Stimulated activated naive CD8-positive, alpha-beta T cell treated with anti-CD3 and anti-CD28 coated beads, Interleukin-15, Interleukin-2, amounts not matched to agents 100 ng/mL and 50 ng/mL, for 24 hours (primary cell): ENCODE data around the gene CTCFL.
A peak's percentile ranks its signal among the peaks of the same experiment; 100 is the strongest.

Source experiments
- H3K27ac Mint-ChIP-seq: one replicate; pipeline ENCODE4 v1.8.0; 2021; ENCODE audit warnings: mild to moderate bottlenecking, mixed read lengths
- H3K27me3 Mint-ChIP-seq: one replicate; pipeline ENCODE4 v1.8.0; 2021; ENCODE audit warnings: mixed read lengths
- H3K36me3 Mint-ChIP-seq: one replicate; pipeline ENCODE4 v1.8.0; 2021; ENCODE audit warnings: low read depth, mixed read lengths
- H3K4me1 Mint-ChIP-seq: one replicate; pipeline ENCODE4 v1.8.0; 2021; ENCODE audit warnings: low read depth, mixed read lengths
- H3K4me3 Mint-ChIP-seq: one replicate; pipeline ENCODE4 v1.8.0; 2021; ENCODE audit warnings: mild to moderate bottlenecking, mixed read lengths
- H3K9me3 Mint-ChIP-seq: one replicate; pipeline ENCODE4 v1.8.0; 2021; ENCODE audit warnings: mixed read lengths

CTCFL gene

DNA sequence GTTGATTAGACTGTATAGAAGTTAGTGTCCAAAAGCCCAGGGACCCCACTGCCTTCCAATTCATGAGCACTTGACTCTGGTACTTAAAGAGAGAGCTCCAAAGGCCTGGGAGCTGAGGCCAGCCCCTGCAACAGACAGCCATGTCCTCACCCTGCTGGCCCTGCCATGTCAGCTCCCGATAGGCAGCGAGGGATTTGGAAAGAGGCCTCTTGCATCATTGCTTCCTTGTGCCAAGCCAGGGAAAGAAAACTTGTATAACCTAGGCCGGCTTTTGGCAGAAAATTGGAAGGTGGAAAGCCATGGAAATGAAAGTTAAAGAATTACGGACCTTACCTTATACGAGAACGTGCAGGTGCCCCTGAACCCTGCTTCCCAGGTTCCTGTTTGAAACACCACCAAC lies 27.5 kb upstream of the CTCFL start:
- H3K4me1 Mint-ChIP-seq = no peaks in the 10 kb centered on the region
- peaks cover 23% of the 10 kb centered on the region for H3K27me3 Mint-ChIP-seq
- H3K27ac Mint-ChIP-seq = no peak overlapping the region
- no peaks in the 10 kb centered on the region for H3K36me3 Mint-ChIP-seq
- no peak overlapping the region for H3K4me3 Mint-ChIP-seq
- no peaks in the 10 kb centered on the region for H3K9me3 Mint-ChIP-seq

DNA sequence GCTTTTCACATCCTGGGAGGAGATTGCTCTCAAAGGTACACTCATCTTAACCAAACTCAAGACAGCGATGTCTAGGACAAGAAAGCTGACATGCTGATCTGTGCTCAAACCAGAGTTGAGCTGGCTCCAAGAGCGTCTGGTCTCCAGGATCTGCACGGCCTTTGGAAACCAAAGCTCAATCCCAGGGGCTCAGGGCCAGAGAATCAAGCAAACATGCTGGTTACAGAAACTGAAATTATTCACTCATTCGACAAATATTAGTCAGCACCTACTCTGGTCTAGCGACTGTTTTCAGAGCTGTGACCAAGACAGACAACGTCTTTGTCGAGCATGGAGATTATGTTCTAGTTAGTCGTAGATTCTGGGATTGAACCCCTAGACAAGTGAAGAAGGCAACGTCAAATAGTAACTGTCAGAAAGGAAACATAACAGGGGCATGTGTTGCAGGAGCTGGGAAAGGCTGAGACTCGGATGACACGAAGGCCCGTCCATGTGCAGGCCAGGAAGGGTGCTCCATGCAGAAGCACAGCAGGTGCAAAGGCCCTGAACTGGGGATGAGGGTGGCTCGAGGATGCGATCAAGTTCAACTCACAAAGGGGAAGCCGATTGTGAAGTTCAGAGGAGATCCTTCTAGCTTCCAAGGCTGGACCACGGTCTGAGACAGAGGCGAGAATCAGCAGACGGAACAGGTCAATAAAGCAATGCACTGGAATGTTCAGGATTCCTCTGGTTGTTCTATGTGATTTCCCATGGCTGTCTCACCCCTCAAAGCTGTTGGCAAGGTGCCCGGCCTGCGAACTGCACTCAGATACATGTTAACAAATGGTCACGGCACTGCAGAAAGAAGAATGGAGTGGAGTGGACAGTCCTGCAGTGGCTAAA lies 23.5 kb upstream of the CTCFL start:
- Mint-ChIP-seq H3K27ac (no peak overlapping the region), H3K9me3 (no peaks in the 10 kb centered on the region), H3K36me3 (no peaks in the 10 kb centered on the region), H3K4me3 (no peak overlapping the region), H3K4me1 (peaks cover 22% of the 10 kb centered on the region), H3K27me3 (peaks cover 11% of the 10 kb centered on the region)

DNA sequence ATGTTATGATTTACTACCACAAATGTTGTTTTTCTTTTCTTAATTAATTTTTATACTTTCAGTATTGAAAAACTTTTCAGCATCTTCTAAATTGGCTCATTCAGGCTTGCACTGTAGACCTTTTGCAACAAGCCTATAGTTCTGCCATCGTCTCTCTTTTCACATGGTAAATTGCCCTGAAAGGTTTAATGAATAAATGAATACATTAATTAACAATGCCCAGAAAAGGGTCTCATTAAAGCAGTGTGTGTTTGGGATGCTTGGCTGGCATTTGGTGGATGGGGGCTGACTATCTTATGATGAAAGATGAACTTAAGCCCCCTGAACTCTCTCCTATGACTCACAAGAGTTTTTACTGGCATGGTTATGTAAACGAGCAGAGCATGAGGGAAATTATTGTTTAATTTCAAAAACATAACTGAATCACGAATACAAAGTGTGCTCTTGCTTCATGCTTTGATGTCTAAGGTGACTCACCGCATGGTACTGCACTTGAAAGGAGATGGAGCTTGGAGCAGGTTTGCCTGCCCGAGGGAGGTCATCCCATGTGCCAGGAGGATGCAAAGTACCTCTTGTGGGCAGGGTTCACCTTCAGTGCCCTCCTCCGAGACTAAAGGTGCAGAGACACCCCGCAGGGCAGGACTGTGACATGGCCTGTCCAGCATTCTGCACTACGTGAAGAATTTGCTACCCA lies 22.2 kb upstream of the CTCFL start:
- Mint-ChIP-seq H3K36me3 (no peaks in the 10 kb centered on the region), H3K27me3 (peaks cover 17% of the 10 kb centered on the region), H3K4me1 (peaks cover 22% of the 10 kb centered on the region), H3K9me3 (no peaks in the 10 kb centered on the region), H3K4me3 (no peak overlapping the region), H3K27ac (no peak overlapping the region)

DNA sequence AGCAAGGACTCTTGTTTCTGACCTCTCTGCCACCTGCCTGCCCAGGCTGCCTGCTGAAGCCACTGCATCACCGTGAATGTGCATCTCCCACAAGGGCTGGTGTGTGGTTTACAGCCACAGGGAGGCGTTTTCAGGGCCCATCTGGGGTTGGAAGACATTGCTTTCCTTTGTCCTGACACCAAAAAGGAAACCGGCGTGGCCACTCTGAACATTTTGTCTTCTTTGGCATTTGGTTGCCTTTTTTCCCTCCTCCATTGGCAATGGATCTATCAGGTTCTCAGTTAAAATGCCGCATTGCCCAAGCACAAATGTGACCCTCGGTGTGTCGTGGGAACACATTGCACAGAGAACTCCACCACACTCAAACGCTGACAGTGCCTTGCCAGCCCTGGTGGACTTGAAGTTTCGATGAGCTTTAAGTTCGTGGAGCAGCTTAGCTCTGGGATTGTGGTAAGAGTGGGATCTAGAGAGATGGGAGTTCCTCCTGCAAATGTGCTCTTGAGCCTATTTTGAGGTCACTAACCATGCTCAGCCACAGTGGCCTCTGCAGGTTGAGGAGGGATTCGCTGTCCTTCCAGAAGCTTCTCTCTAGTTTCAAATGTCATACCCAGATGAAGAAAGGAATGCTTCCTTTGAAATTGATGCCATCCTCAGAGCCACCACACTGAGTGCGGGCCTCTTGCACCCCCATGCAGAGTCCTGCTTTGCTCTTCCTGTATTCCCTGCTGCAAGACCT lies 21.2 kb upstream of the CTCFL start:
- Mint-ChIP-seq H3K4me1 (peaks cover 22% of the 10 kb centered on the region), H3K27me3 (peaks cover 17% of the 10 kb centered on the region), H3K9me3 (no peaks in the 10 kb centered on the region), H3K4me3 (no peak overlapping the region), H3K36me3 (no peaks in the 10 kb centered on the region), H3K27ac (no peak overlapping the region)

DNA sequence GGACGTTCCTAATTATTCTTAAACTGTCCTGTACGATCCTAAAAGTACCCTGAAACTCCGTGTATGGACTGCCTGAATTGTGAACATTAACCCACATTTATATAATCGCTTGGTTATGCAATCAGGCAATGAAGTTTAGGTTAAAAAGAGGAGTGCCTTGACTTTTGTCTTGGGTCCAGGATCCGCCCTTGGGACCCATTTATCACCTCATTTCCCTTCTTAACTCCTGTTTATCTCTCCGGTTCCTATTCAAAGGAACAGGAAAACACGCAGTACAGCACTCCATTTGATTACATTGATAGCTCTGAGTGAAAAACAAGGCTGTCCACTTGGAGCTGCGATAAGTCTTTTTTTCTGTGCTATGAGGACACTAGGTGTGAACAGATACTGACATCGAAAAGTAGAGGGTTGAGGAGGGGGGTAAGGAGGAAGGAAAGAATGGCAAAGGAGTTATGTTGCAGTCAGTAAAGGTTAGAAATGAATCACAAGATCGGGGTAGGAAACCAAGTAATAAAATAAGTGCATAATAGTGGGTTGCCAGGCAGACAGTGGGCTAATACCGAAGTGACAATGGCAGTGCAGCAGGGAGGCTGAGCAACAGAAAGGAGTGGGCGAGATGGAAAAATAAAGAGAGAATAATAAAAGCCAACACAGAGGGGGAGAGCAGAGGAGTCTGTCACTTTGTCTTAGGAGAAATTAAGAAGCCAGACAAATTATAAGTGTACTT lies 20.1 kb upstream of the CTCFL start:
- no peaks in the 10 kb centered on the region for H3K36me3 Mint-ChIP-seq
- peaks cover 22% of the 10 kb centered on the region for H3K27me3 Mint-ChIP-seq
- peaks cover 22% of the 10 kb centered on the region for H3K4me1 Mint-ChIP-seq
- H3K4me3 Mint-ChIP-seq = no peak overlapping the region
- H3K9me3 Mint-ChIP-seq = no peaks in the 10 kb centered on the region
- H3K27ac Mint-ChIP-seq = peak overlapping the region; percentile 83

DNA sequence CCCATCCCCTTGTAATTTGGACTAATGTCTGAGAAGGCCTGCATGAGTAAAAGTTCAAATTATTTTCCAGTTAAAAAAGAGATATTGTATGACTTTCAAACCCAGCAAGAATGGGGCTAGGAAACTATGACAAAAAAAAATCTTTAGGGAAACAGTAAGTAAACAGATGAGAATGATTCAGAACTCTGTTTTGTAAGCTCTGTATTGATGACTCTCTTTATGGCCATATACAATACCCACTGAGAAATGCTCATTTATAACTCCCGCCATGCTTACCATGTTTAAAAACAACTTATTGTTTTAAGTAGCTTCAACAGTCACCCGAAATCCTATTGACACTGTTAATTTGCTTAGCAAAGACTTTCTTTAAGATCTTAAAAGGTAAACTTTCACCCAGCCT lies 18.8 kb upstream of the CTCFL start:
- Mint-ChIP-seq H3K27ac (no peak overlapping the region), H3K36me3 (no peaks in the 10 kb centered on the region), H3K27me3 (peaks cover 27% of the 10 kb centered on the region), H3K9me3 (no peaks in the 10 kb centered on the region), H3K4me3 (no peak overlapping the region), H3K4me1 (peaks cover 22% of the 10 kb centered on the region)

DNA sequence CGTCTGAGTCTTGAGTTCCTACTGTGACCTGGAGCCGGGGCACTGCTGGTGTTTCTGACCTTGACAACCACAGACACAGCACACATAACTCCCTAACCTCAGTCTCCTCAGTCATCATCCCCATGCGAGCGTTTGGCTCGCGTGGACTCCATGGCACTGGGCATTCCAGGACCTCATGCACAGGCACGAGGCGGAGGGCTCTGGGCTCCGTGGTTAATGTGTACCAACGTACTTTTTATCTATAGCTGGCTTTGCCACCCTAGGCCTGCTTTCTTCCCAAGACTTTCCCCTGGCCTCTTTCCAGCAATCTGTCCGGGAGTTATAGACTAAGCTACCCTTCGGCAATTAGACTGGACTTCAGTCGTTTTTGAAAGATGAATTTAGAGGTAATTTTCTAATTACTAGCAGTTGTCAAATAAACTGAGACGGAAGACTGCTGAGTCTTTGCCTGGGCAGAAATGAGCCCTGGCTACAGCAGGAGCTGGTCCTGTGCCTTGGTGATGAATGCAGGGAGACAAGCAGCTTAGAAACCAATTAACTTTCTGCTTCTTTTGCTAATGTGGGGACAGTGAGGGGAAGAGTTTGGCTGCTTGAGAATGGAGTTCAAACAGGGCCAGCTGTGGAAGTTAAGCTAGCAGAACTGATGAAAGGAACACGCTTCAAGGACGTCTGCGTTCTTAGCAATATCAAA lies 16.1 kb upstream of the CTCFL start:
- no peaks in the 10 kb centered on the region for H3K36me3 Mint-ChIP-seq
- no peak overlapping the region for H3K4me3 Mint-ChIP-seq
- no peaks in the 10 kb centered on the region for H3K9me3 Mint-ChIP-seq
- H3K4me1 Mint-ChIP-seq = peaks cover 14% of the 10 kb centered on the region
- peaks cover 43% of the 10 kb centered on the region for H3K27me3 Mint-ChIP-seq
- no peak overlapping the region for H3K27ac Mint-ChIP-seq

DNA sequence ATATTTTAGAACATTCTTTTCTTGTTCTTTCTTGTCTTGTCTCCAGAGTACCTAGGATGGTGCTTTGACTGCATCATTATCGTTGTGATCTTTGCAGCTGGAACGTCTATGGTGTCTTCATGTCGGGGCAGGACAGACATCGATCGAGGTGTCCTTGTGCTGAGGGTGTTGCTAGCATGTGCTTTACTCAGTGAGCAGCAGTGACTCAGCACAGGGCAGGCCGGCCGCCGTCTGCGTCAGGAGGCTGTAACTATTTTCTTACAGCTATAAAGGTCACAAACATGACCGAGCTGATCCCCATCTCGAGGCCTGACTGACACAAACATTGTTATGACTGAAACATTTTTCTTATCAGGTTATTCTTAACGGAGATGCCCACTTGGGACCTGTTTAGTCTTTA lies 14.9 kb upstream of the CTCFL start:
- H3K27me3 Mint-ChIP-seq = peaks cover 43% of the 10 kb centered on the region
- no peak overlapping the region for H3K4me3 Mint-ChIP-seq
- no peak overlapping the region for H3K27ac Mint-ChIP-seq
- no peaks in the 10 kb centered on the region for H3K36me3 Mint-ChIP-seq
- H3K9me3 Mint-ChIP-seq = no peaks in the 10 kb centered on the region
- H3K4me1 Mint-ChIP-seq = peaks cover 2% of the 10 kb centered on the region

DNA sequence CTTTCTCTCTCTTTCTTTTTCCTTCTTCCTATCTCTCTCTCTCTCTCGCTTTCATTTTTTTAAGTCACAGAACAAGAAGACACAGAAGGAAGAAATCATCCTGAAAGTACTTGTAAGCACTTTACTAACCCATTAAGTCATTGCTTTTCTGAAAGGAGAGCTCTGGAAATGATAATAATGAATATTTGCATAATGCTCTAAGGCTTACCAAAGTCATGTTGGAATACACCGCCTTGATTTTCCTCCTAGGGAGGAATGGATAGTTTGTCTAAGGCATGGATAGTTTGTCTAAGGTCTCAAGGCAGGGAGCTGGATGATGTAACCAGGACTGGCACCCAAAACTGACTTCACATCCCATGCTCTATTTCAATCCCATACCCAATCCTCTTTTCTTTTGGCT lies 12.9 kb upstream of the CTCFL start:
- Mint-ChIP-seq H3K4me1 (no peaks in the 10 kb centered on the region), H3K9me3 (no peaks in the 10 kb centered on the region), H3K27me3 (peaks cover 43% of the 10 kb centered on the region), H3K36me3 (no peaks in the 10 kb centered on the region), H3K27ac (no peak overlapping the region), H3K4me3 (no peak overlapping the region)

DNA sequence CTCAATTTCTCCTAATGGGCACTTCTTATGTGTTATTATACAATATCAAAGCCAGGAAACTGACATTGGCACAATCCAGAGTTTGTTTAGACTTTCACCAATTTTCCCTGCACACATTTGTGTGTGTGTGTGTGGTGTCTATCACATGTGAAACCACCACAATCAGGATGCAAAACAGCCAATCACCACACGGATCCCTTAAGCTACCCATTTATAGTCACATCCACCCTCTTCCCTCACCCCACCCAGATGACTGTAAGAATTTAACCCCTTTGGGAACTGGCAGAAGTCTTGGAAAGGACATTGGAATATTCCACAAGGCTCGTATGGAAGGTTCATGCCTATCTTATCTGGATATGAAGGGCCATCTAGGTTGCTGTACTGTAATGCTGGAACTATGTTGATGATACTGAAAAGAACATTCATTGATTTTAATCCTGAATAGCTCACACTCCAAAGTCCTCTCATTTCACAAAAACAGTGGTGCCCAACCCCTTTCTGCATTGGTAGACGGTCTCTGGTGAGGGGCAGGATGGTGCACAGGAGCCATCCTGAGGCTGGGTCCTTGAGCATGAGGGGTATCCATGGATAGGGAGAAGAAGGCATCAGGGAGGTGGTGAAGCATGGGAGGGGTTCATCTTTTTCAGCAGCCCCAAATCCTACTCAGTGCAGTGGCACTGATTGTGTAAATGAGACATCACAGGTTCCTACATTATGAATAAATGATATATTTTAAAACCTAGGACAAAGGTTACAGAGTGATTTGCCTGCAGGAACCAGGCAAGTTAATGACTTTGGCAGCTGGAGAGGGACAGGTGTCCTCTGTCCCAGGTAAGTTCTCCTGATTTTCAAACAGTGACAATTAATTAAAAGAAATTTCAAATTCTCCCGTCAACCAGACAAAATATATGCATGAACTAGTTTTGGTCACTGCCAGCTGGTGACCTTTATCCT lies 12.1 kb upstream of the CTCFL start:
- Mint-ChIP-seq H3K36me3 (no peaks in the 10 kb centered on the region), H3K4me1 (no peaks in the 10 kb centered on the region), H3K9me3 (no peaks in the 10 kb centered on the region), H3K4me3 (no peak overlapping the region), H3K27me3 (peaks cover 46% of the 10 kb centered on the region), H3K27ac (no peak overlapping the region)

DNA sequence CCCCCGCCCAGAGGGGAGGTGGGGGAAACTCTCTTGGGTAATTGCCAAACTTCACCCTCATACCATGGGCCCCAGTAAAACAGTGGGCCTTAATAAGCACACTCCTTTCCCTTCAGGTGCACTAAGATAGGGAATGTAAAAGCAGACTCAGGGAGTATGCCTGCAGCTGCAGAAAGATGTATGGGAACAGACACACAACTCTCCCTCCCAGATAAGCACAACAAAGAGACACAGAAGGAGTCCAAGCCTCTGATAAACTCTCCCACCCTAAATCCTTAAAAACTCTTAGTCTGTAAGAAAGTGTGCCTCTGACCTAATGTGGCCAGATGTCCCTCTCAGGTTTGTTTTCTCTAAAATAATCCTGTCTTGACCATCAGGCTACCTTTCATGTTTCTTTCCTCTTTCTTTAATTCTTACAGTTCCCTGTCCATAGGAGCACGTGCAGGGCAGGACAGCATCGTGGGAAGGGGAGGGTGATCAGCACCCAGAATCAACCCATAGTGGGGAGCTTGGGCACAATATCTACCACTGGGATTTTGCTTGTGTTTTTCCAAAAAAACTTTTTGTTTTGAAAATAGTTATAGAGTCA lies 11.3 kb upstream of the CTCFL start:
- Mint-ChIP-seq H3K27me3 (peaks cover 46% of the 10 kb centered on the region), H3K27ac (no peak overlapping the region), H3K36me3 (no peaks in the 10 kb centered on the region), H3K4me3 (no peak overlapping the region), H3K4me1 (no peaks in the 10 kb centered on the region), H3K9me3 (no peaks in the 10 kb centered on the region)

DNA sequence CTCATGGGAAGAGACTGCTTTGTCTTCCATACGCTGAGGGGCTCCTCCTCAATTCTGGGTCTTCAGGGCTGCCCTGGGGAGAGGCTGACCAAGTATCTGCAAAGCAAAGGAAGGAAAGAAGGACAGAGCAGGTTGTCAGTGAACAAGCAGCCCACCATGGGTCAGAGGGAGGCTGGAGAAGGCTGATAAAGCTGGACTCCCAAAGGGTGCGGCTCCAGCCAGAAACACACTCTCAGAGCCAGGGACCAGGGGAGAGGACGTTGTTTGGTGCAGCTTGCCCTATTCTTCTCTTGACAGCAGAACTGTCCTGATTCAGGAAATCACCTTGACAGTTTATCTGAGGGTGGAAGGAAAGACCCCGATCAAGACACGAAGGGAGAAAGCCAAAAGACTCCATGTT lies 10.4 kb upstream of the CTCFL start:
- H3K36me3 Mint-ChIP-seq = no peaks in the 10 kb centered on the region
- no peaks in the 10 kb centered on the region for H3K4me1 Mint-ChIP-seq
- H3K27me3 Mint-ChIP-seq = peaks cover 41% of the 10 kb centered on the region
- H3K27ac Mint-ChIP-seq = no peak overlapping the region
- H3K9me3 Mint-ChIP-seq = no peaks in the 10 kb centered on the region
- H3K4me3 Mint-ChIP-seq = no peak overlapping the region

DNA sequence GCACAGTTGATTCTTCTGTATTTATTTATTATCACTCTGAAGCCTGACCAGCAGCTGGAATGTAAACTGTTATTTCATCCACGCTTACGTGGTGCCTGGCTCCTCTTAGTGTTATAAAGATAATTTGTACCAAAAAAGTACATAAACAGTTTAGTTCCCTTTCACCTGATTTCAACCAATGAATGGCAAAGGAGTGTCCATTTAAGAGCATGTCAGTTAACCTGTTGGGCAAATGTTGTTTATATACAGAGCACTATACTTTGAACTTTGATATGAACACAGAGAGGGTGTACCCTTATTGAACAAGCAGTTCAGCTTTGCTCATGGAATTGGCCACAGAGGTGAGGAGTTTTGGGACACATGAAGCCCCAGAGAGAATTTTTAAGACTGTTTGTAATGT lies 7.2 kb upstream of the CTCFL start:
- Mint-ChIP-seq H3K36me3 (no peaks in the 10 kb centered on the region), H3K27ac (no peak overlapping the region), H3K4me1 (no peaks in the 10 kb centered on the region), H3K4me3 (no peak overlapping the region), H3K27me3 (peaks cover 26% of the 10 kb centered on the region), H3K9me3 (no peaks in the 10 kb centered on the region)
